HEK293 (cell line): ENCODE results near the gene LRP5.
"Not testable (repeated sequence)": the region's sequence is repeated elsewhere in the genome, so short reads cannot be mapped to it uniquely, and the experiment has no call there.

ENCODE experiments used
- CTCF ChIA-PET: fragments of 350-600 bp; formaldehyde crosslinking; extraction: SDS; loops from one replicate; lab custom pipeline; 2021; ENCODE audit warnings: antibody characterized with exemption; lab: Yijun Ruan, JAX
- POLR2A ChIA-PET: fragments of 300-600 bp; formaldehyde crosslinking; extraction: SDS; loops from one replicate; lab custom pipeline; 2020; ENCODE audit warnings: antibody characterized with exemption, inconsistent platforms; lab: Yijun Ruan, JAX
- H3K27ac ChIP-seq: fragments of 200-500 bp; sonication (Bioruptor generic); 2 replicates; pipeline ENCODE4 v1.5.1; 2014; ENCODE audit warnings: low read depth, low read length, control low read depth, inconsistent platforms; ENCODE audit errors: extremely low read depth
- H3K36me3 ChIP-seq, 2 experiments: fragments of 200-500 bp in 1 of 2; sonication (Bioruptor generic) in 1 of 2; 1 replicate in 1 of 2; 2 replicates in 1 of 2; pipeline ENCODE4 v1.5.1; 2014 to 2017; ENCODE audit warnings: inconsistent platforms in 2 of 2, low read length in 2 of 2; ENCODE audit not compliant: control insufficient read depth in 2 of 2, insufficient read depth in 1 of 2
- H3K4me1 ChIP-seq: fragments of 200-500 bp; sonication (Bioruptor generic); 2 replicates; pipeline ENCODE4 v1.5.1; 2014; ENCODE audit warnings: mild to moderate bottlenecking, low read length, inconsistent platforms; ENCODE audit not compliant: control insufficient read depth, insufficient read depth
- H3K4me3 ChIP-seq: 2 replicates; pipeline ENCODE4 v1.5.1; 2011; ENCODE audit warnings: low read depth, mild to moderate bottlenecking, control low read depth, low read length, moderate library complexity
- H3K9me3 ChIP-seq: fragments of 200-500 bp; sonication (Bioruptor generic); 2 replicates; pipeline ENCODE4 v1.5.1; 2014; ENCODE audit warnings: low read depth, low read length, inconsistent platforms; ENCODE audit not compliant: control insufficient read depth, insufficient read depth
- BCL11B ChIP-seq: fragments of 450-650 bp; formaldehyde crosslinking; IDR thresholded peaks from 2 replicates; pipeline ENCODE4 v1.5.1; 2016; ENCODE audit warnings: low read depth, missing biosample characterization, missing genetic modification characterization
- GFI1B ChIP-seq: fragments of 450-650 bp; formaldehyde crosslinking; IDR thresholded peaks from 2 replicates; pipeline ENCODE4 v1.5.1; 2016; ENCODE audit warnings: missing biosample characterization, missing genetic modification characterization
- PRDM6 ChIP-seq: fragments of 450-650 bp; formaldehyde crosslinking; IDR thresholded peaks from 2 replicates; pipeline ENCODE4 v1.5.1; 2017; ENCODE audit warnings: missing biosample characterization, missing genetic modification characterization
- SCRT2 ChIP-seq: fragments of 450-650 bp; formaldehyde crosslinking; IDR thresholded peaks from 2 replicates; pipeline ENCODE4 v1.5.1; 2016; ENCODE audit warnings: missing biosample characterization, missing genetic modification characterization
- SP2 ChIP-seq: fragments of 450-650 bp; formaldehyde crosslinking; IDR thresholded peaks from 2 replicates; pipeline ENCODE4 v1.5.1; 2016; ENCODE audit warnings: missing biosample characterization, missing genetic modification characterization
- TRIM28 ChIP-seq: IDR thresholded peaks from 2 replicates; pipeline ENCODE4 v1.6.1; 2011; ENCODE audit warnings: low read length, control low read depth, borderline replicate concordance
- ZBTB17 ChIP-seq: fragments of 450-650 bp; formaldehyde crosslinking; IDR thresholded peaks from 2 replicates; pipeline ENCODE4 v1.5.1; 2016; ENCODE audit warnings: missing biosample characterization, missing genetic modification characterization
- ZFHX2 ChIP-seq: fragments of 450-650 bp; formaldehyde crosslinking; conservative IDR thresholded peaks from 2 replicates; pipeline ENCODE4 v1.5.1; 2016; ENCODE audit warnings: missing biosample characterization, missing genetic modification characterization
- ZFP41 ChIP-seq: fragments of 450-650 bp; formaldehyde crosslinking; IDR thresholded peaks from 2 replicates; pipeline ENCODE4 v1.5.1; 2016; ENCODE audit warnings: missing biosample characterization, missing genetic modification characterization, borderline replicate concordance
- ZNF157 ChIP-seq: fragments of 450-650 bp; formaldehyde crosslinking; IDR thresholded peaks from 2 replicates; pipeline ENCODE4 v1.5.1; 2016; ENCODE audit warnings: missing biosample characterization, missing genetic modification characterization
- ZNF18 ChIP-seq: fragments of 450-650 bp; formaldehyde crosslinking; IDR thresholded peaks from 2 replicates; pipeline ENCODE4 v1.5.1; 2016; ENCODE audit warnings: missing biosample characterization, missing genetic modification characterization
- ZNF2 ChIP-seq: fragments of 450-650 bp; formaldehyde crosslinking; IDR thresholded peaks from 2 replicates; pipeline ENCODE4 v1.5.1; 2016; ENCODE audit warnings: missing biosample characterization, missing genetic modification characterization
- ZNF274 ChIP-seq, 2 experiments: fragments of 200-500 bp in 1 of 2; fragments of 450-650 bp in 1 of 2; sonication (Bioruptor generic) in 1 of 2; formaldehyde crosslinking in 1 of 2; IDR thresholded peaks; 2 replicates each; pipeline versions ENCODE4 v1.5.1 to v1.6.1; 2014 to 2016; ENCODE audit warnings: borderline replicate concordance in 1 of 2, inconsistent platforms in 1 of 2, low read length in 1 of 2, missing biosample characterization in 1 of 2, missing genetic modification characterization in 1 of 2
- ZNF362 ChIP-seq: fragments of 450-650 bp; formaldehyde crosslinking; IDR thresholded peaks from 2 replicates; pipeline ENCODE4 v1.5.1; 2016; ENCODE audit warnings: missing biosample characterization, missing genetic modification characterization
- ZNF391 ChIP-seq: fragments of 450-650 bp; formaldehyde crosslinking; IDR thresholded peaks from 2 replicates; pipeline ENCODE4 v1.5.1; 2016; ENCODE audit warnings: low read depth, missing biosample characterization, missing genetic modification characterization, borderline replicate concordance
- ZNF394 ChIP-seq: fragments of 450-650 bp; formaldehyde crosslinking; IDR thresholded peaks from 2 replicates; pipeline ENCODE4 v1.5.1; 2016; ENCODE audit warnings: missing biosample characterization, missing genetic modification characterization, mild to moderate bottlenecking, moderate library complexity, borderline replicate concordance
- ZNF398 ChIP-seq: fragments of 450-650 bp; formaldehyde crosslinking; IDR thresholded peaks from 2 replicates; pipeline ENCODE4 v1.5.1; 2017; ENCODE audit warnings: missing biosample characterization, missing genetic modification characterization
- ZNF544 ChIP-seq: fragments of 450-650 bp; formaldehyde crosslinking; IDR thresholded peaks from 2 replicates; pipeline ENCODE4 v1.5.0; 2017; ENCODE audit warnings: missing biosample characterization, missing genetic modification characterization
- ZNF555 ChIP-seq: fragments of 450-650 bp; formaldehyde crosslinking; conservative IDR thresholded peaks from 2 replicates; pipeline ENCODE4 v1.5.1; 2017; ENCODE audit warnings: missing biosample characterization, mild to moderate bottlenecking, missing genetic modification characterization, inconsistent platforms
- ZNF561 ChIP-seq: fragments of 450-650 bp; IDR thresholded peaks from 2 replicates; pipeline ENCODE4 v1.5.1; 2018; ENCODE audit warnings: missing biosample characterization, missing genetic modification characterization, borderline replicate concordance
- ZNF600 ChIP-seq: fragments of 450-650 bp; formaldehyde crosslinking; IDR thresholded peaks from 2 replicates; pipeline ENCODE4 v1.5.1; 2016; ENCODE audit warnings: missing biosample characterization, missing genetic modification characterization
- ZNF692 ChIP-seq: fragments of 450-650 bp; formaldehyde crosslinking; IDR thresholded peaks from 2 replicates; pipeline ENCODE4 v1.5.1; 2016; ENCODE audit warnings: missing biosample characterization, missing genetic modification characterization
- ZNF768 ChIP-seq: fragments of 450-650 bp; formaldehyde crosslinking; IDR thresholded peaks from 2 replicates; pipeline ENCODE4 v1.5.1; 2018; ENCODE audit warnings: missing biosample characterization, mild to moderate bottlenecking, missing genetic modification characterization
- ZNF791 ChIP-seq: fragments of 450-650 bp; formaldehyde crosslinking; IDR thresholded peaks from 2 replicates; pipeline ENCODE4 v1.5.1; 2016; ENCODE audit warnings: missing biosample characterization, missing genetic modification characterization

Gene LRP5

GRCh38 chr11:68282141-68282860 lies 30.1 kb upstream of the LRP5 start:
- CTCF ChIA-PET, result interaction anchor here (0.6 to 1.3 kb wide), 4 partner anchors 14 to 279 kb away, joined by 3 to 5 read pairs (median 3); no protein-coding TSS in a partner anchor
- Histone ChIP-seq H3K27ac (no peak overlapping the region), H3K4me3 (no peak overlapping the region)

GRCh38 chr11:68282861-68283230 lies 29.5 kb upstream of the LRP5 start:
- TF ChIP-seq ZNF791 (tag by site-specific recombination) (no peak), GFI1B (tag by site-specific recombination) (no peak), ZNF544 (no peak), ZNF157 (no peak), ZFP41 (no peak), ZNF362 (no peak), ZBTB17 (no peak), SP2 (no peak), PRDM6 (tag by site-specific recombination) (no peak)
- TF ChIP-seq, all 188 proteins: peak for 0
- no peaks in the 10 kb centered on the region for H3K36me3 ChIP-seq
- no peak overlapping the region for H3K27ac ChIP-seq
- ChIA-PET POLR2A (no interaction called here), CTCF (interaction anchor here (0.6 to 0.7 kb wide), 2 partner anchors 17 to 278 kb away, joined by 3 read pairs; no protein-coding TSS in a partner anchor)
- H3K4me1 ChIP-seq, result no peaks in the 10 kb centered on the region
- no peaks in the 10 kb centered on the region for H3K9me3 ChIP-seq
- no peak overlapping the region for H3K4me3 ChIP-seq

More at GRCh38 chr11:68282141-68282860, 30.1 kb upstream of the LRP5 start:
- TF ChIP-seq BCL11B (tag by site-specific recombination) (no peak), ZNF768 (tag by site-specific recombination) (no peak), TRIM28 (no peak), ZNF555 (no peak), ZNF600 (tag by site-specific recombination) (no peak), ZNF18 (tag by site-specific recombination) (no peak), ZNF394 (no peak), ZFHX2 (tag by site-specific recombination) (no peak), ZNF692 (no peak), ZNF2 (tag by site-specific recombination) (no peak), ZNF398 (tag by site-specific recombination) (no peak), ZNF391 (no peak), SCRT2 (tag by site-specific recombination) (no peak), ZNF274 (IDR thresholded peaks at IDR 0.05; ENCODE audit: low read length) (no peak), ZNF274 (tag by site-specific recombination; IDR thresholded peaks at IDR 0.05; ENCODE audit: borderline replicate concordance) (no peak), ZNF561 (tag by site-specific recombination) (no peak)
- TF ChIP-seq, all 188 proteins: peak for 0
- POLR2A ChIA-PET, result no interaction called here
- Histone ChIP-seq H3K36me3 (no peaks in the 10 kb centered on the region), H3K4me1 (no peaks in the 10 kb centered on the region), H3K9me3 (no peaks in the 10 kb centered on the region)

- H3K9me3 ChIP-seq, POLR2A ChIA-PET, H3K27ac ChIP-seq, H3K36me3 ChIP-seq, H3K4me3 ChIP-seq, H3K4me1 ChIP-seq: not testable (repeated sequence)
- CTCF ChIA-PET, result interaction anchor here (0.9 kb wide), 1 partner anchor 27 kb away, joined by 4 read pairs; no protein-coding TSS in a partner anchor
Measured at GRCh38 chr11:68284588-68284987, 27.8 kb upstream of the LRP5 start.
